Measurements from ENCODE around the gene UXS1.

The UXS1 gene

DNA sequence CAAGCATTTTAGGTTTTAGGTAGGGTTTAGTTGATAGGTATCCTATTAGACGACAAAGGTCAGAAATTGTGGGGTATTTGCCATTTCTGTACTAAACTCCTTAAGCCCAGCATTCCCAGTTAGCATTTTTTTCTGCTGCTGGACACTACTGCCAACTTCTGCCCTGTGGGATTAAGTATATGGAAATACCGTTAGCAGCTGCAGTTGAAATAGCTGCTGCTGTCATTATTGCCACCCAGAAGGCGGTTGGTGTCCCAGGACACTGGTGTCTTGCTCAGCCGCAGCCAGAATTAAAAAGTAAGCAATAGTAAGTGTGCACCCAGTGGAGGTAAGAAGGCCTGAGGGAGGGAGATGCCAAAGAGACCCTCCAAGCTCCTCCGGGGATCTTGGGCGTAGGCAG lies 1.9 kb upstream of the UXS1 start:
- TF ChIP-seq EZH2 (IDR thresholded peaks at IDR 0.05; ENCODE audit: borderline replicate concordance, low read length) = no peak
- no peak for TF ChIP-seq CTCF (IDR thresholded peaks at IDR 0.05; ENCODE audit: low read length)
- Histone ChIP-seq H3K9me3 (ENCODE audit: low read length) (no peaks in the 10 kb centered on the region), H2AFZ (ENCODE audit: low read length) (no peak overlapping the region), H3K9ac (ENCODE audit: low read length) (no peak overlapping the region), H3K79me2 (ENCODE audit: insufficient read depth, low read length) (no peaks in the 10 kb centered on the region), H3K4me2 (ENCODE audit: low read length) (no peak overlapping the region), H3K27ac (ENCODE audit: low read depth, low read length, poor library complexity, severe bottlenecking) (no peak overlapping the region), H3K36me3 (ENCODE audit: insufficient read depth, low read length) (no peaks in the 10 kb centered on the region), H3K27me3 (ENCODE audit: insufficient read depth, low read length) (no peaks in the 10 kb centered on the region), H4K20me1 (ENCODE audit: insufficient read depth, low read length) (no peaks in the 10 kb centered on the region), H3K9me2 (ENCODE audit: low read depth, low read length) (no peaks in the 10 kb centered on the region), H3F3A (ENCODE audit: insufficient read depth, low read length) (no peaks in the 10 kb centered on the region), H3K4me1 (ENCODE audit: insufficient read depth, low read length, severe bottlenecking) (peaks cover 16% of the 10 kb centered on the region), H3K4me3 (ENCODE audit: low read depth, low read length, poor library complexity, severe bottlenecking) (no peak overlapping the region)

DNA sequence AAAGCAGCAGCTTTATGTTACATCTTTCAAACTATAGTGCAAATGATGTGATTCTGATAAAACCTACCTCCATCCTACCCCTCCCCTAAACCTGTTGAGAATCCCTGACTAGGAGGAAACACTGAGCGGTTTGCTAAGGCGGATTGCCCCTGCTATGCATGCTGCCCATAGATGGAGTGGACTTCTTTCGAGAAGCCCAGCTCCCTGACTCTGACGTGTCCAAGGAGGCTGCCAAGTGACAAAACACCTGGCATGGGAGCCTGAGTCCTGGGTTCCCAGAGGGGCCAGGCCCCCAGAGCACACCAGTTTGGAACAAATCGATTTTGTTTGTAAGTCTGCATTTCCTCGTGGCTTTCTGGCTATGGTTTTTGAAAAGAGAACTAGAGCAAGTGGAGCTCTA lies 1.4 kb upstream of the UXS1 start:
- Histone ChIP-seq H3K36me3 (ENCODE audit: insufficient read depth, low read length) (no peaks in the 10 kb centered on the region), H2AFZ (ENCODE audit: low read length) (no peak overlapping the region), H3K27ac (ENCODE audit: low read depth, low read length, poor library complexity, severe bottlenecking) (no peak overlapping the region), H3K4me2 (ENCODE audit: low read length) (no peak overlapping the region), H3K4me1 (ENCODE audit: insufficient read depth, low read length, severe bottlenecking) (peaks cover 16% of the 10 kb centered on the region), H3K27me3 (ENCODE audit: insufficient read depth, low read length) (no peaks in the 10 kb centered on the region), H3F3A (ENCODE audit: insufficient read depth, low read length) (no peaks in the 10 kb centered on the region), H3K9me2 (ENCODE audit: low read depth, low read length) (no peaks in the 10 kb centered on the region), H3K9ac (ENCODE audit: low read length) (no peak overlapping the region), H4K20me1 (ENCODE audit: insufficient read depth, low read length) (no peaks in the 10 kb centered on the region), H3K9me3 (ENCODE audit: low read length) (no peaks in the 10 kb centered on the region), H3K4me3 (ENCODE audit: low read depth, low read length, poor library complexity, severe bottlenecking) (no peak overlapping the region), H3K79me2 (ENCODE audit: insufficient read depth, low read length) (no peaks in the 10 kb centered on the region)
- TF ChIP-seq EZH2 (IDR thresholded peaks at IDR 0.05; ENCODE audit: borderline replicate concordance, low read length) = no peak
- no peak for TF ChIP-seq CTCF (IDR thresholded peaks at IDR 0.05; ENCODE audit: low read length)

- Histone ChIP-seq H3K27ac (ENCODE audit: low read depth, low read length, poor library complexity, severe bottlenecking) (no peak overlapping the region), H4K20me1 (ENCODE audit: insufficient read depth, low read length) (no peaks in the 10 kb centered on the region), H3K4me1 (ENCODE audit: insufficient read depth, low read length, severe bottlenecking) (peaks cover 16% of the 10 kb centered on the region), H3K36me3 (ENCODE audit: insufficient read depth, low read length) (no peaks in the 10 kb centered on the region; the same call in 1 of the 2 replicates), H3K9me3 (ENCODE audit: low read length) (no peaks in the 10 kb centered on the region), H3K4me3 (ENCODE audit: low read depth, low read length, poor library complexity, severe bottlenecking) (peak overlapping the region; percentile 94), H3K9ac (ENCODE audit: low read length) (peak overlapping the region; percentile 84), H3F3A (ENCODE audit: insufficient read depth, low read length) (no peaks in the 10 kb centered on the region), H3K27me3 (ENCODE audit: insufficient read depth, low read length) (no peaks in the 10 kb centered on the region), H3K4me2 (ENCODE audit: low read length) (peak overlapping the region; percentile 98), H2AFZ (ENCODE audit: low read length) (no peak overlapping the region), H3K79me2 (ENCODE audit: insufficient read depth, low read length) (no peaks in the 10 kb centered on the region), H3K9me2 (ENCODE audit: low read depth, low read length) (no peaks in the 10 kb centered on the region)
- no peak for TF ChIP-seq CTCF (IDR thresholded peaks at IDR 0.05; ENCODE audit: low read length)
- no peak for TF ChIP-seq EZH2 (IDR thresholded peaks at IDR 0.05; ENCODE audit: borderline replicate concordance, low read length)
These were observed 468 bp downstream of the UXS1 start for GRCh38 chr2:106193690-106193976.

All from OCI-LY1 (cell line).